Measurements from ENCODE around the gene HPCAL1.

GRCh38 chr2:10432311-10433181, 129.8 kb downstream of the HPCAL1 start:
- TF ChIP-seq CTCF (IDR thresholded peaks at IDR 0.05), result no peak
- TF ChIP-seq POLR2A (IDR thresholded peaks at IDR 0.05), result no peak

Measured in testis (tissue), 2 donors.